Astrocyte (in vitro differentiated cells and primary cell): ENCODE results near the gene REP15. TPM values are rescaled to one million over a fixed set of nuclear protein-coding genes. Genes with fewer than 3 reads are reported as not detected.
A peak's percentile ranks its signal among the peaks of the same experiment; 100 is the strongest.

ENCODE experiments used
- DNase-seq: peaks from one replicate; pipeline ENCODE4 v3.0.0-alpha.2; 2010; ENCODE audit warnings: low read depth
- FAIRE-seq: peaks from 2 replicates; lab custom pipeline; 2011; peaks lifted over from hg19 to GRCh38; lab: Jason Lieb, UNC
- H2AFZ ChIP-seq: 2 replicates; pipeline ENCODE4 v1.6.0; 2012; ENCODE audit warnings: low read depth, low read length, inconsistent platforms
- H3K27ac ChIP-seq: 2 replicates; pipeline ENCODE4 v1.5.1; 2011; ENCODE audit warnings: low read depth, low read length, inconsistent platforms
- H3K27me3 ChIP-seq: 2 replicates; pipeline ENCODE4 v1.6.0; 2011; ENCODE audit warnings: low read length, inconsistent platforms; ENCODE audit not compliant: insufficient read depth
- H3K36me3 ChIP-seq: 2 replicates; pipeline ENCODE4 v1.5.1; 2011; ENCODE audit warnings: low read length, inconsistent platforms; ENCODE audit not compliant: insufficient read depth
- H3K4me1 ChIP-seq: 2 replicates; pipeline ENCODE4 v1.5.1; 2011; ENCODE audit warnings: low read length, inconsistent platforms; ENCODE audit not compliant: insufficient read depth
- H3K4me2 ChIP-seq: 2 replicates; pipeline ENCODE4 v1.6.0; 2012; ENCODE audit warnings: low read length, inconsistent platforms
- H3K4me3 ChIP-seq: 2 replicates; pipeline ENCODE4 v1.5.1; 2011; ENCODE audit warnings: low read depth, mild to moderate bottlenecking, low read length, inconsistent platforms; ENCODE audit not compliant: insufficient read depth
- H3K79me2 ChIP-seq: 2 replicates; pipeline ENCODE4 v1.6.0; 2012; ENCODE audit warnings: mild to moderate bottlenecking, low read length, inconsistent platforms; ENCODE audit not compliant: insufficient read depth
- H3K9ac ChIP-seq: 2 replicates; pipeline ENCODE4 v1.6.0; 2012; ENCODE audit warnings: mild to moderate bottlenecking, low read length, inconsistent platforms
- H3K9me3 ChIP-seq: 2 replicates; pipeline ENCODE4 v1.5.1; 2012; ENCODE audit warnings: low read depth, mild to moderate bottlenecking, low read length, inconsistent platforms; ENCODE audit not compliant: insufficient read depth
- H4K20me1 ChIP-seq: 2 replicates; pipeline ENCODE4 v1.6.0; 2012; ENCODE audit warnings: low read length, inconsistent platforms; ENCODE audit not compliant: insufficient read depth
- H3K27ac Mint-ChIP-seq: one replicate; pipeline ENCODE4 v1.8.0; 2021; ENCODE audit warnings: mild to moderate bottlenecking, mixed read lengths; ENCODE audit not compliant: unreplicated experiment
- H3K27me3 Mint-ChIP-seq: one replicate; pipeline ENCODE4 v1.8.0; 2021; ENCODE audit warnings: low read depth, mixed read lengths; ENCODE audit not compliant: unreplicated experiment
- H3K36me3 Mint-ChIP-seq: one replicate; pipeline ENCODE4 v1.8.0; 2021; ENCODE audit warnings: low read depth, mixed read lengths; ENCODE audit not compliant: unreplicated experiment
- H3K4me1 Mint-ChIP-seq: one replicate; pipeline ENCODE4 v1.8.0; 2021; ENCODE audit warnings: low read depth, mixed read lengths; ENCODE audit not compliant: unreplicated experiment
- H3K4me3 Mint-ChIP-seq: one replicate; pipeline ENCODE4 v1.8.0; 2021; ENCODE audit warnings: mild to moderate bottlenecking, moderate library complexity, mixed read lengths; ENCODE audit not compliant: unreplicated experiment
- H3K9me3 Mint-ChIP-seq: one replicate; pipeline ENCODE4 v1.8.0; 2021; ENCODE audit warnings: mild to moderate bottlenecking, mixed read lengths; ENCODE audit not compliant: unreplicated experiment
- CTCF ChIP-seq: IDR thresholded peaks from 2 replicates; pipeline ENCODE4 v1.5.1; 2011; ENCODE audit warnings: low read depth, mild to moderate bottlenecking, inconsistent platforms, low read length, moderate library complexity; ENCODE audit not compliant: insufficient read depth
- EZH2 ChIP-seq: IDR thresholded peaks from 2 replicates; pipeline ENCODE4 v1.6.1; 2012; ENCODE audit warnings: mild to moderate bottlenecking, low read length, inconsistent platforms; ENCODE audit not compliant: insufficient read depth
- total RNA-seq: library from RNA; stranded (reverse); gene quantifications from 2 replicates; pipeline ENCODE4 v1.2.1, GENCODE V29; 2021

Gene REP15
- total RNA-seq, 1 donor from 2014 or later = 3.8 TPM

DNA sequence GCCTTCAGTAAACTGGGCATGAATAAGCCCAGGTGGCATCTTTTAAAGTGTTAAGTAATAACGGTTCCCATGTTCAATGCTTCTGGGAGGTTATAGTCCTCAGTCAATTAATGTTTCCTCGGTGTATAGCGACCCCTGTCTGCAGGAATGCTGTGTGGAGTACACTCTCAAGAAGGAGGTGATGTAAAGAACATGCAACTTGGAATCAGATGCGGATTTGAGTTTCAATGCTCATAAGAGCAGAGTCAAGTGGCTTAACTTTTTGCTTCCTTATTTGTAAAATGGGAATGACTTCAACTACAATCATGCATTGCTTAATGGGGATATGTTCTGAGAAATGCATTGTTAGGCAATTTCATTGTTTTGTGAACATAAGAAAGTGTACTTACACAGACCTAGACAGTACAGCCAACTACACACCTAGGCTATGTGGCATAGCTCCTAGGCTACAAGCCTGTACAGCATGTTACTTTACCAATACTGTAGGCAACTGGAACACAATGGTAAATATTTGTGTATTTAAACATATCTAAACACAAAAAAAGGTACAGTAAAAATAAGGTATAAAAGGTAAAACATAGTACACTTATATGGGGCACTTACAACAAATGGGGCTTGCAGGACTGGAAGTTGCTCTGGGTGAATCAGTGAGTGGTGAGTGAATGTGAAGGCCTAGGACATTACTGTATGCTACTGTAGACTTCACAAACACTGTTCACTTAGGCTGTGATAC is 7.6 kb downstream of the REP15 start:
- peak; percentile 95 for TF ChIP-seq CTCF
- TF ChIP-seq EZH2 = no peak
- DNase-seq = peak; percentile 61
- FAIRE-seq = peak; percentile 90
- Histone ChIP-seq H2AFZ (no peak overlapping the region), H3K27ac (no peak overlapping the region), H3K79me2 (no peaks in the 10 kb centered on the region), H3K4me3 (no peak overlapping the region), H3K27me3 (no peaks in the 10 kb centered on the region), H3K4me1 (no peaks in the 10 kb centered on the region), H3K4me2 (no peak overlapping the region), H3K9me3 (no peaks in the 10 kb centered on the region), H4K20me1 (no peaks in the 10 kb centered on the region), H3K36me3 (no peaks in the 10 kb centered on the region), H3K9ac (no peak overlapping the region)
- H3K27ac Mint-ChIP-seq = peak overlapping the region; percentile 83
- peaks cover 3% of the 10 kb centered on the region for H3K4me1 Mint-ChIP-seq
- H3K27me3 Mint-ChIP-seq = no peaks in the 10 kb centered on the region
- H3K36me3 Mint-ChIP-seq = peaks cover 4% of the 10 kb centered on the region
- no peak overlapping the region for H3K4me3 Mint-ChIP-seq
- H3K9me3 Mint-ChIP-seq = no peaks in the 10 kb centered on the region

- H4K20me1 ChIP-seq = no peaks in the 10 kb centered on the region
- no peak overlapping the region for H3K4me2 ChIP-seq
- no peak overlapping the region for H3K9ac ChIP-seq
- no peaks in the 10 kb centered on the region for H3K27me3 ChIP-seq
- no peaks in the 10 kb centered on the region for H3K4me1 ChIP-seq
- FAIRE-seq (no peak), DNase-seq (no peak)
- no peak overlapping the region for H3K4me3 Mint-ChIP-seq
- peaks cover 3% of the 10 kb centered on the region for H3K4me1 Mint-ChIP-seq
- no peak overlapping the region for H3K27ac Mint-ChIP-seq
- H2AFZ ChIP-seq = no peak overlapping the region
- H3K36me3 ChIP-seq = no peaks in the 10 kb centered on the region
- H3K9me3 Mint-ChIP-seq = no peaks in the 10 kb centered on the region
- H3K27ac ChIP-seq = no peak overlapping the region
- H3K4me3 ChIP-seq = no peak overlapping the region
- TF ChIP-seq CTCF (no peak), EZH2 (no peak)
- peaks cover 2% of the 10 kb centered on the region for H3K36me3 Mint-ChIP-seq
- H3K9me3 ChIP-seq = no peaks in the 10 kb centered on the region
- no peaks in the 10 kb centered on the region for H3K27me3 Mint-ChIP-seq
- H3K79me2 ChIP-seq = no peaks in the 10 kb centered on the region
These were observed 9.0 kb downstream of the REP15 start for GRCh38 chr12:27705263-27705662.

DNA sequence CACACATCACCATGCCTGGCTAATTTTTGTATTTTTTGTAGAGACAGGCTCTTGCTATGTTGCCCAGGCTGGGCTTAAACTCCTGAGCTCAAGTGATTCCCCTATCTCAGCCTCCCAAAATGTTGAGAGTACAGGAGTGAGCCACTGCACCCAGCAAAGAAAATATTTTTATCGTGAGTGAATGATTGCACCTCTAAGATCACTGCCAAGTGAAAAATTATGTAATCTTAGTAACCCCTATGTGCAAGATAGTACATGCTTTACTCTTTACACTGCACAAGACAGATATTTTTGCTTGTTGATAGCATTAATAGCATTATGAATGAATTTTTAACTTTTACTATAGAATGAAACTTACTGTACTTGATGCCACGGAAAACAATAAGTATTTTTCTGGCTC is 11.0 kb downstream of the REP15 start:
- no peaks in the 10 kb centered on the region for H3K27me3 Mint-ChIP-seq
- peaks cover 11% of the 10 kb centered on the region for H3K4me1 Mint-ChIP-seq
- Histone ChIP-seq H3K4me2 (no peak overlapping the region), H3K9me3 (no peaks in the 10 kb centered on the region), H3K79me2 (peaks cover 17% of the 10 kb centered on the region), H3K27me3 (no peaks in the 10 kb centered on the region), H3K4me3 (no peak overlapping the region), H3K36me3 (no peaks in the 10 kb centered on the region), H2AFZ (no peak overlapping the region), H3K9ac (no peak overlapping the region), H3K27ac (no peak overlapping the region), H4K20me1 (peaks cover 4% of the 10 kb centered on the region), H3K4me1 (no peaks in the 10 kb centered on the region)
- H3K9me3 Mint-ChIP-seq = no peaks in the 10 kb centered on the region
- DNase-seq (no peak), FAIRE-seq (no peak)
- TF ChIP-seq EZH2 (no peak), CTCF (no peak)
- no peaks in the 10 kb centered on the region for H3K36me3 Mint-ChIP-seq
- no peak overlapping the region for H3K27ac Mint-ChIP-seq
- no peak overlapping the region for H3K4me3 Mint-ChIP-seq
